GM23338 (cell line): ENCODE measurements around the gene STX16. TPM values are rescaled to one million over a fixed set of nuclear protein-coding genes. Genes with fewer than 3 reads are reported as not detected.

ENCODE experiments used
- ATAC-seq: fragments of 200-7000 bp; cut with Tn5 transposase; 3 replicates; pipeline ENCODE4 v1.9.1; 2020
- DNase-seq: peaks from one replicate; pipeline ENCODE4 v3.0.0-alpha.2; 2015; ENCODE audit warnings: low spot score
- H2AFZ ChIP-seq: fragments of 200-600 bp; sonication (generic); 2 replicates; pipeline ENCODE4 v1.8.0; 2016; ENCODE audit warnings: antibody characterized with exemption, mild to moderate bottlenecking, moderate library complexity
- H3F3A ChIP-seq: fragments of 200-600 bp; sonication (generic); replicated peaks from 2 replicates; pipeline ENCODE4 v1.8.0; 2017; ENCODE audit warnings: antibody characterized with exemption, mixed run types, low read depth
- H3K27ac ChIP-seq: fragments of 200-600 bp; sonication (generic); 2 replicates; pipeline ENCODE4 v1.6.1; 2016; ENCODE audit warnings: low read depth
- H3K27me3 ChIP-seq: fragments of 200-600 bp; sonication (generic); 2 replicates; pipeline ENCODE4 v1.8.0; 2016; ENCODE audit warnings: mild to moderate bottlenecking, mixed run types, moderate library complexity; ENCODE audit not compliant: insufficient read depth
- H3K36me3 ChIP-seq: fragments of 200-600 bp; sonication (generic); 2 replicates; pipeline ENCODE4 v1.8.0; 2016; ENCODE audit warnings: mild to moderate bottlenecking; ENCODE audit not compliant: insufficient read depth
- H3K4me1 ChIP-seq: fragments of 200-600 bp; sonication (generic); 2 replicates; pipeline ENCODE4 v1.8.0; 2016; ENCODE audit warnings: mild to moderate bottlenecking, moderate library complexity; ENCODE audit not compliant: insufficient read depth
- H3K4me2 ChIP-seq: fragments of 200-600 bp; sonication (generic); 2 replicates; pipeline ENCODE4 v1.7.1; 2017; ENCODE audit warnings: mixed run types
- H3K4me3 ChIP-seq: fragments of 200-600 bp; sonication (generic); 2 replicates; pipeline ENCODE4 v1.6.1; 2016; ENCODE audit warnings: mixed run types
- H3K79me2 ChIP-seq: fragments of 200-600 bp; sonication (generic); replicated peaks from 2 replicates; pipeline ENCODE4 v1.8.0; 2017; ENCODE audit warnings: mild to moderate bottlenecking; ENCODE audit not compliant: insufficient read depth
- H3K9me2 ChIP-seq: fragments of 200-600 bp; sonication (generic); 2 replicates; pipeline ENCODE4 v1.8.0; 2017; ENCODE audit not compliant: insufficient read depth
- H4K20me1 ChIP-seq: fragments of 200-600 bp; sonication (generic); replicated peaks from 2 replicates; pipeline ENCODE4 v1.8.0; 2017; ENCODE audit warnings: mild to moderate bottlenecking; ENCODE audit not compliant: insufficient read depth
- H3K27ac Mint-ChIP-seq: 2 replicates; pipeline ENCODE4 v1.8.0; 2020; ENCODE audit warnings: inconsistent platforms, mild to moderate bottlenecking, moderate library complexity, mixed read lengths
- H3K27me3 Mint-ChIP-seq: 3 replicates; pipeline ENCODE4 v1.8.0; 2022; ENCODE audit warnings: low read depth, mild to moderate bottlenecking, moderate library complexity, mixed read lengths, inconsistent platforms; ENCODE audit not compliant: insufficient read depth, poor library complexity
- H3K36me3 Mint-ChIP-seq: 3 replicates; pipeline ENCODE4 v1.8.0; 2021; ENCODE audit warnings: low read depth, mild to moderate bottlenecking, inconsistent platforms, moderate library complexity, mixed read lengths
- H3K4me1 Mint-ChIP-seq: 3 replicates; pipeline ENCODE4 v1.8.0; 2020; ENCODE audit warnings: mild to moderate bottlenecking, inconsistent platforms, mixed read lengths
- H3K4me3 Mint-ChIP-seq: 3 replicates; pipeline ENCODE4 v1.8.0; 2021; ENCODE audit warnings: moderate library complexity, mild to moderate bottlenecking, inconsistent platforms, mixed read lengths
- H3K9me3 Mint-ChIP-seq: 3 replicates; pipeline ENCODE4 v1.8.0; 2020; ENCODE audit warnings: moderate library complexity, mild to moderate bottlenecking, inconsistent platforms, mixed read lengths
- NANOG ChIP-seq: IDR thresholded peaks from 2 replicates; pipeline ENCODE4 v1.6.1; 2016; ENCODE audit warnings: antibody characterized with exemption, borderline replicate concordance
- ZNF114 ChIP-seq: fragments of 250-450 bp; sonication (Bioruptor Pico); IDR thresholded peaks from 2 replicates; pipeline ENCODE4 v1.5.0; 2020; ENCODE audit warnings: mild to moderate bottlenecking, moderate library complexity
- ZNF462 ChIP-seq: fragments of 250-450 bp; sonication (Bioruptor Pico); IDR thresholded peaks from 2 replicates; pipeline ENCODE4 v1.5.0; 2020; ENCODE audit warnings: mild to moderate bottlenecking, moderate library complexity
- polyA plus RNA-seq: library from polyadenylated mRNA; unstranded; fragments of >200 nt; fragmentation: Nextera tagmentation; extraction: Ambion mirVana; gene quantifications from 2 replicates; pipeline ENCODE4 v1.2.1, GENCODE V29; 2016
- total RNA-seq: library from RNA; depleted of rRNA; stranded (reverse); fragments of >200 nt; shearing (Covaris generic); gene quantifications from 2 replicates; pipeline ENCODE4 v1.2.3, GENCODE V29; 2014
- TF ChIP-seq, protein P1 (sequence below): IDR thresholded peaks from one replicate; pipeline ENCODE4 v1.6.1; 2018; ENCODE audit warnings: antibody characterized with exemption; ENCODE audit not compliant: unreplicated experiment

Gene STX16
- total and polyA plus RNA-seq, 2 experiments from 2014 or later, result 31.2 to 70.5 TPM

DNA sequence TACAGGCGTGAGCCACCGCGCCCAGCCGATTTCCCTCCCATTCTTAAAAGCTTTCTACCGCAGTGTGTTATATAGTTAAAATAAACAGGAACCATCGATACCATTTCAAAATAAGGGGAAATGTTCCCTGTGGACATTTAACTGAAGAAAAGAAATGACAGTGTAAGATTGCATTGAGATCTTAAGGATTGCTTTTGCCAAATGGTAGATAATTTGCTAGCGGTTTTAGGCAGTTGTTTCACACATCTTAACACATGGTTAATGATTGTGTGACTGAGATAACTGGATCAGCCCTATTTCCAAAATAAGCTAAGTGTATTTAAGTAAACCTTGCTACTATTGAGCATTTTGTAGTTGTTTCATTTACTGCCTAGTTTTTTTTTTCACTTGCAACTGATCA is 15.6 kb downstream of the STX16 start:
- H3K4me1 ChIP-seq, result peaks cover 45% of the 10 kb centered on the region
- H3K27me3 Mint-ChIP-seq, result peaks cover 4% of the 10 kb centered on the region
- no peaks in the 10 kb centered on the region for H3K27me3 ChIP-seq
- DNase-seq (no peak), ATAC-seq (no peak)
- peaks cover 74% of the 10 kb centered on the region for H3K4me1 Mint-ChIP-seq
- H3K27ac Mint-ChIP-seq, result peak overlapping the region; percentile 50
- no peaks in the 10 kb centered on the region for H4K20me1 ChIP-seq
- H3K4me3 ChIP-seq, result no peak overlapping the region
- no peak overlapping the region for H3K4me2 ChIP-seq
- H3K9me2 ChIP-seq, result no peaks in the 10 kb centered on the region
- H3K36me3 Mint-ChIP-seq, result peaks cover 49% of the 10 kb centered on the region; the same call in 2 of the 3 replicates
- TF ChIP-seq, protein P1, sequence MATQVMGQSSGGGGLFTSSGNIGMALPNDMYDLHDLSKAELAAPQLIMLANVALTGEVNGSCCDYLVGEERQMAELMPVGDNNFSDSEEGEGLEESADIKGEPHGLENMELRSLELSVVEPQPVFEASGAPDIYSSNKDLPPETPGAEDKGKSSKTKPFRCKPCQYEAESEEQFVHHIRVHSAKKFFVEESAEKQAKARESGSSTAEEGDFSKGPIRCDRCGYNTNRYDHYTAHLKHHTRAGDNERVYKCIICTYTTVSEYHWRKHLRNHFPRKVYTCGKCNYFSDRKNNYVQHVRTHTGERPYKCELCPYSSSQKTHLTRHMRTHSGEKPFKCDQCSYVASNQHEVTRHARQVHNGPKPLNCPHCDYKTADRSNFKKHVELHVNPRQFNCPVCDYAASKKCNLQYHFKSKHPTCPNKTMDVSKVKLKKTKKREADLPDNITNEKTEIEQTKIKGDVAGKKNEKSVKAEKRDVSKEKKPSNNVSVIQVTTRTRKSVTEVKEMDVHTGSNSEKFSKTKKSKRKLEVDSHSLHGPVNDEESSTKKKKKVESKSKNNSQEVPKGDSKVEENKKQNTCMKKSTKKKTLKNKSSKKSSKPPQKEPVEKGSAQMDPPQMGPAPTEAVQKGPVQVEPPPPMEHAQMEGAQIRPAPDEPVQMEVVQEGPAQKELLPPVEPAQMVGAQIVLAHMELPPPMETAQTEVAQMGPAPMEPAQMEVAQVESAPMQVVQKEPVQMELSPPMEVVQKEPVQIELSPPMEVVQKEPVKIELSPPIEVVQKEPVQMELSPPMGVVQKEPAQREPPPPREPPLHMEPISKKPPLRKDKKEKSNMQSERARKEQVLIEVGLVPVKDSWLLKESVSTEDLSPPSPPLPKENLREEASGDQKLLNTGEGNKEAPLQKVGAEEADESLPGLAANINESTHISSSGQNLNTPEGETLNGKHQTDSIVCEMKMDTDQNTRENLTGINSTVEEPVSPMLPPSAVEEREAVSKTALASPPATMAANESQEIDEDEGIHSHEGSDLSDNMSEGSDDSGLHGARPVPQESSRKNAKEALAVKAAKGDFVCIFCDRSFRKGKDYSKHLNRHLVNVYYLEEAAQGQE, result no peak
- peaks cover 2% of the 10 kb centered on the region; the same call in 1 of the 2 replicates for H3K36me3 ChIP-seq
- peaks cover 62% of the 10 kb centered on the region for H3K79me2 ChIP-seq
- peaks cover 17% of the 10 kb centered on the region for H3F3A ChIP-seq
- H3K4me3 Mint-ChIP-seq, result no peak overlapping the region
- no peak overlapping the region for H2AFZ ChIP-seq
- H3K27ac ChIP-seq, result no peak overlapping the region
- H3K9me3 Mint-ChIP-seq, result no peaks in the 10 kb centered on the region

GRCh38 chr20:58667975-58668374 is 16.9 kb downstream of the STX16 start:
- H2AFZ ChIP-seq, result no peak overlapping the region
- ATAC-seq (no peak), DNase-seq (no peak)
- TF ChIP-seq ZNF114 (CRISPR knock-in tag) (no peak), NANOG (no peak), ZNF462 (CRISPR knock-in tag) (peak; percentile 95)
- no peaks in the 10 kb centered on the region for H3K9me2 ChIP-seq
- H3K4me1 ChIP-seq, result peaks cover 40% of the 10 kb centered on the region
- H3K27me3 Mint-ChIP-seq, result peaks cover 4% of the 10 kb centered on the region
- peaks cover 17% of the 10 kb centered on the region for H3F3A ChIP-seq
- H3K27ac ChIP-seq, result peak overlapping the region; percentile 97
- H3K4me1 Mint-ChIP-seq, result peaks cover 71% of the 10 kb centered on the region
- no peak overlapping the region for H3K4me3 Mint-ChIP-seq
- H3K9me3 Mint-ChIP-seq, result no peaks in the 10 kb centered on the region
- peak overlapping the region; percentile 86 for H3K27ac Mint-ChIP-seq
- H3K27me3 ChIP-seq, result no peaks in the 10 kb centered on the region
- peaks cover 51% of the 10 kb centered on the region; the same call in 2 of the 3 replicates for H3K36me3 Mint-ChIP-seq
- H3K36me3 ChIP-seq, result peaks cover 4% of the 10 kb centered on the region; the same call in 1 of the 2 replicates
- H3K4me2 ChIP-seq, result peak overlapping the region; percentile 38; the same call in 1 of the 2 replicates
- no peaks in the 10 kb centered on the region for H4K20me1 ChIP-seq
- H3K79me2 ChIP-seq, result peaks cover 59% of the 10 kb centered on the region
- H3K4me3 ChIP-seq, result no peak overlapping the region
